Parietal lobe (tissue), 1 donor: ENCODE measurements around the gene CD209. TPM values are rescaled to one million over a fixed set of nuclear protein-coding genes. Genes with fewer than 3 reads are reported as not detected.

Experiments
- total RNA-seq: library from RNA; depleted of rRNA; stranded (reverse); fragments of >200 nt; gene quantifications from one replicate; pipeline ENCODE4 v1.2.3, GENCODE V29; 2014

CD209 gene
- not detected for total RNA-seq

GRCh38 chr19:7746903-7747884, at the start of gene CD209:
Gene CD209, minus strand, starts transcription at chr19:7747534. Its CDS starts 23 bp downstream, at chr19:7747511.

GRCh38 chr19:7762719-7763293, 15.5 kb upstream of the CD209 start, which contains the start of gene CLEC4M:
Gene CLEC4M, plus strand, starts transcription at chr19:7763243. Its CDS starts 24 bp downstream, at chr19:7763267.

GRCh38 chr19:7732045-7732444, 15.3 kb downstream of the CD209 start, which contains the start of gene CLEC4G:
Gene CLEC4G, minus strand, starts transcription at chr19:7732110. Its CDS starts 8 bp downstream, at chr19:7732102.

GRCh38 chr19:7701654-7702457, 45.5 kb downstream of the CD209 start, which contains the start of gene FCER2:
Gene FCER2, minus strand, starts transcription at chr19:7702131. Its CDS starts 2,371 bp downstream, at chr19:7699760.

Other genes with a start within 250 kb of the CD209 start
- 14.7 TPM for gene ZNF358, start 231.4 kb downstream of the CD209 start, total RNA-seq
- gene MCOLN1, start 224.9 kb downstream of the CD209 start, total RNA-seq, result 13.1 TPM
- gene PNPLA6, start 211.8 kb downstream of the CD209 start, total RNA-seq, result 57.9 TPM
- gene CAMSAP3, start 151.7 kb downstream of the CD209 start, total RNA-seq, result 28.2 TPM
- 32.9 TPM for gene XAB2, start 118.0 kb downstream of the CD209 start, total RNA-seq
- gene PET100, start 117.7 kb downstream of the CD209 start, total RNA-seq, result 23.2 TPM
- not detected for gene PCP2, start 113.8 kb downstream of the CD209 start, total RNA-seq
- gene STXBP2, start 110.4 kb downstream of the CD209 start, total RNA-seq, result 3.4 TPM
- not detected for gene RETN, start 78.5 kb downstream of the CD209 start, total RNA-seq
- not detected for gene MCEMP1, start 70.4 kb downstream of the CD209 start, total RNA-seq
- gene TRAPPC5, start 66.7 kb downstream of the CD209 start, total RNA-seq, result 13.1 TPM
- not detected for gene FCER2, start 45.4 kb downstream of the CD209 start, total RNA-seq
- not detected for gene CLEC4G, start 15.4 kb downstream of the CD209 start, total RNA-seq
- gene CLEC4M, start 15.7 kb upstream of the CD209 start, total RNA-seq, result not detected
- gene EVI5L, start 82.7 kb upstream of the CD209 start, total RNA-seq, result 57.0 TPM
- 6.6 TPM for gene PRR36, start 126.9 kb upstream of the CD209 start, total RNA-seq
- not detected for gene LRRC8E, start 141.0 kb upstream of the CD209 start, total RNA-seq
- gene MAP2K7, start 156.3 kb upstream of the CD209 start, total RNA-seq, result 8.5 TPM
- not detected for gene TGFBR3L, start 167.3 kb upstream of the CD209 start, total RNA-seq
- gene SNAPC2, start 172.8 kb upstream of the CD209 start, total RNA-seq, result 6.6 TPM
- gene CTXN1, start 178.6 kb upstream of the CD209 start, total RNA-seq, result 38.5 TPM
- 40.4 TPM for gene TIMM44, start 196.1 kb upstream of the CD209 start, total RNA-seq